K562 treated with DMSO at 1 percent for 48 hours (cell line): ENCODE results near the gene MOGAT1. TPM values are rescaled to one million over a fixed set of nuclear protein-coding genes. Genes with fewer than 3 reads are reported as not detected.

ENCODE experiments used
- total RNA-seq: library from RNA; unstranded; fragments of 300-600 nt; gene quantifications from 2 replicates; pipeline ENCODE4 v1.2.3, GENCODE V29; 2022; ENCODE audit warnings: low replicate concordance; ENCODE audit errors: extremely low read depth

MOGAT1 gene
- not detected in 2 replicates for total RNA-seq

GRCh38 chr2:222671259-222672067, at the start of gene MOGAT1:
Gene MOGAT1, plus strand, starts transcription at chr2:222671658. Its CDS starts 128 bp downstream, at chr2:222671786.

GRCh38 chr2:222655787-222656525, 15.5 kb upstream of the MOGAT1 start, which contains the start of gene FARSB:
Gene FARSB, minus strand, starts transcription at chr2:222656092. Its CDS starts 19 bp downstream, at chr2:222656073.

Other genes starting within 250 kb of the MOGAT1 start
- gene SGPP2, start 247.1 kb upstream of the MOGAT1 start, total RNA-seq, result not detected in 2 replicates
- not detected in 2 replicates for gene FARSB, start 15.6 kb upstream of the MOGAT1 start, total RNA-seq
- gene ACSL3, start 189.4 kb downstream of the MOGAT1 start, total RNA-seq, result not detected in 2 replicates